ENCODE data around the gene HDX. TPM values are rescaled to one million over a fixed set of nuclear protein-coding genes. Genes with fewer than 3 reads are reported as not detected.

Gene HDX
- total RNA-seq, 1 experiment from 2014 or later, result 6.6 TPM

GRCh38 chrX:84340968-84341367 is 161.3 kb downstream of the HDX start:
- ChIA-PET POLR2A (no interaction called here), CTCF (interaction anchor here (0.5 to 1.4 kb wide), 4 partner anchors 294 to 998 kb away, joined by 3 to 7 read pairs (median 4); no protein-coding TSS in a partner anchor)
- BruUV-seq (replicated peaks), result no TSS peak
- H3K27ac Mint-ChIP-seq (ENCODE audit: low read depth, unreplicated experiment), result no peak overlapping the region
- no peaks in the 10 kb centered on the region for H3K4me1 Mint-ChIP-seq (ENCODE audit: insufficient read depth, unreplicated experiment)
- intact Hi-C loops (cut with micrococcal nuclease), result no loop called here
- peaks cover 12% of the 10 kb centered on the region for H3K27me3 Mint-ChIP-seq (ENCODE audit: insufficient read depth, unreplicated experiment)
- TF ChIP-seq CTCF (IDR thresholded peaks at IDR 0.05; ENCODE audit: unreplicated experiment), result no peak
- H3K4me3 Mint-ChIP-seq (ENCODE audit: unreplicated experiment), result no peak overlapping the region
- H3K9me3 Mint-ChIP-seq (ENCODE audit: unreplicated experiment), result no peaks in the 10 kb centered on the region
- DNase-seq (ENCODE audit: unreplicated experiment), result no peak
- no peaks in the 10 kb centered on the region for H3K36me3 Mint-ChIP-seq (ENCODE audit: insufficient read depth, unreplicated experiment)

GRCh38 chrX:84339507-84340364 is 162.5 kb downstream of the HDX start:
- H3K27ac Mint-ChIP-seq (ENCODE audit: low read depth, unreplicated experiment), result no peak overlapping the region
- CTCF ChIA-PET, result interaction anchor here (0.6 to 1.6 kb wide), 9 partner anchors 10 to 181 kb away, joined by 3 to 5 read pairs (median 3); no protein-coding TSS in a partner anchor
- BruUV-seq (replicated peaks), result no TSS peak
- H3K27me3 Mint-ChIP-seq (ENCODE audit: insufficient read depth, unreplicated experiment), result peaks cover 12% of the 10 kb centered on the region
- POLR2A ChIA-PET, result interaction anchor here (0.7 kb wide), 2 partner anchors 161 to 259 kb away, joined by 3 read pairs; no protein-coding TSS in a partner anchor
- no peak overlapping the region for H3K4me3 Mint-ChIP-seq (ENCODE audit: unreplicated experiment)
- H3K36me3 Mint-ChIP-seq (ENCODE audit: insufficient read depth, unreplicated experiment), result no peaks in the 10 kb centered on the region
- peak; percentile 63 for TF ChIP-seq CTCF (IDR thresholded peaks at IDR 0.05; ENCODE audit: unreplicated experiment)
- H3K4me1 Mint-ChIP-seq (ENCODE audit: insufficient read depth, unreplicated experiment), result no peaks in the 10 kb centered on the region
- intact Hi-C loops (cut with micrococcal nuclease), result loop anchor here (10.0 kb wide), 1 partner anchor 715 kb away; no protein-coding TSS in a partner anchor
- no peaks in the 10 kb centered on the region for H3K9me3 Mint-ChIP-seq (ENCODE audit: unreplicated experiment)
- DNase-seq (ENCODE audit: unreplicated experiment), result peak; percentile 31

- no peaks in the 10 kb centered on the region for H3K36me3 Mint-ChIP-seq (ENCODE audit: insufficient read depth, unreplicated experiment)
Observed at GRCh38 chrX:84336646-84337045, 165.6 kb downstream of the HDX start.

More at GRCh38 chrX:84336646-84337045, 165.6 kb downstream of the HDX start:
- intact Hi-C loops (cut with micrococcal nuclease), result loop anchor here (10.0 kb wide), 1 partner anchor 718 kb away; no protein-coding TSS in a partner anchor
- ChIA-PET CTCF (no interaction called here), POLR2A (no interaction called here)
- TF ChIP-seq CTCF (IDR thresholded peaks at IDR 0.05; ENCODE audit: unreplicated experiment), result no peak
- H3K27me3 Mint-ChIP-seq (ENCODE audit: insufficient read depth, unreplicated experiment), result peaks cover 4% of the 10 kb centered on the region
- no peaks in the 10 kb centered on the region for H3K9me3 Mint-ChIP-seq (ENCODE audit: unreplicated experiment)
- no peak overlapping the region for H3K27ac Mint-ChIP-seq (ENCODE audit: low read depth, unreplicated experiment)
- no TSS peak for BruUV-seq (replicated peaks)
- H3K4me3 Mint-ChIP-seq (ENCODE audit: unreplicated experiment), result no peak overlapping the region
- H3K4me1 Mint-ChIP-seq (ENCODE audit: insufficient read depth, unreplicated experiment), result no peaks in the 10 kb centered on the region
- no peak for DNase-seq (ENCODE audit: unreplicated experiment)
